ENCODE data around the gene RCAN1.

- TF ChIP-seq CTCF (IDR thresholded peaks at IDR 0.05; ENCODE audit: insufficient read depth, low read depth, low read length), result no peak
- no peak for TF ChIP-seq EZH2 (IDR thresholded peaks at IDR 0.05; ENCODE audit: insufficient read depth, low read length)
These were observed 90.0 kb downstream of the RCAN1 start for GRCh38 chr21:34524646-34525601.
